ENCODE measurements around the gene NSF.
"Not testable (repeated sequence)": the region's sequence is repeated elsewhere in the genome, so short reads cannot be mapped to it uniquely, and the experiment has no call there.

Gene NSF

GRCh38 chr17:46780003-46780373 lies 189.5 kb downstream of the NSF start:
- DNase-seq = no peak

- peak; percentile 6 for DNase-seq
Measured at GRCh38 chr17:46782250-46782953, 191.9 kb downstream of the NSF start.

GRCh38 chr17:46783031-46783593 lies 192.6 kb downstream of the NSF start:
- peak; percentile 61 for DNase-seq

GRCh38 chr17:46785696-46786095 lies 195.2 kb downstream of the NSF start:
- DNase-seq = no peak

GRCh38 chr17:46787478-46787877 lies 197.0 kb downstream of the NSF start:
- no peak for DNase-seq

- no peak for DNase-seq
Measured at GRCh38 chr17:46788300-46788699, 197.8 kb downstream of the NSF start.

GRCh38 chr17:46788796-46789195 lies 198.3 kb downstream of the NSF start:
- no peak for DNase-seq

- no peak for DNase-seq
Measured at GRCh38 chr17:46789610-46790009, 199.1 kb downstream of the NSF start.

- DNase-seq = no peak
Measured at GRCh38 chr17:46790216-46790615, 199.7 kb downstream of the NSF start.

GRCh38 chr17:46791531-46791930 lies 201.1 kb downstream of the NSF start:
- DNase-seq = no peak

GRCh38 chr17:46792071-46792470 lies 201.6 kb downstream of the NSF start:
- DNase-seq = no peak

GRCh38 chr17:46793023-46793422 lies 202.6 kb downstream of the NSF start:
- not testable (repeated sequence) for DNase-seq

- no peak for DNase-seq
Measured at GRCh38 chr17:46793541-46793940, 203.1 kb downstream of the NSF start.

- DNase-seq = no peak
Measured at GRCh38 chr17:46794318-46794717, 203.8 kb downstream of the NSF start.

GRCh38 chr17:46795379-46795952 lies 205.0 kb downstream of the NSF start:
- peak; percentile 26 for DNase-seq

- no peak for DNase-seq
Measured at GRCh38 chr17:46796084-46796483, 205.6 kb downstream of the NSF start.

GRCh38 chr17:46796524-46796923 lies 206.1 kb downstream of the NSF start:
- DNase-seq = no peak

- no peak for DNase-seq
Measured at GRCh38 chr17:46796956-46797530, 206.6 kb downstream of the NSF start.

- DNase-seq = no peak
Measured at GRCh38 chr17:46800573-46800972, 210.1 kb downstream of the NSF start.

GRCh38 chr17:46802800-46803199 lies 212.3 kb downstream of the NSF start:
- DNase-seq = no peak

- DNase-seq = no peak
Measured at GRCh38 chr17:46803544-46803943, 213.1 kb downstream of the NSF start.

GRCh38 chr17:46805771-46806170 lies 215.3 kb downstream of the NSF start:
- no peak for DNase-seq

All from NCI-H774 (cell line).